Hepatocyte (in vitro differentiated cells): ENCODE measurements around the gene UTP15. TPM values are rescaled to one million over a fixed set of nuclear protein-coding genes. Genes with fewer than 3 reads are reported as not detected.

Experiments
- DNase-seq: peaks from one replicate; pipeline ENCODE4 v3.0.0-alpha.2; 2016; ENCODE audit warnings: low spot score
- H2AFZ ChIP-seq: fragments of 200-600 bp; sonication (generic); 2 replicates; pipeline ENCODE4 v1.6.0; 2016; ENCODE audit warnings: antibody characterized with exemption, mild to moderate bottlenecking
- H3K27ac ChIP-seq: fragments of 200-600 bp; sonication (generic); 2 replicates; pipeline ENCODE4 v1.5.1; 2016; ENCODE audit warnings: mild to moderate bottlenecking
- H3K27me3 ChIP-seq: fragments of 200-600 bp; sonication (generic); 2 replicates; pipeline ENCODE4 v1.6.1; 2016
- H3K36me3 ChIP-seq: fragments of 200-600 bp; sonication (generic); replicated peaks from 2 replicates; pipeline ENCODE4 v1.5.1; 2016; ENCODE audit warnings: low read depth; ENCODE audit not compliant: insufficient read depth
- H3K4me1 ChIP-seq: fragments of 200-600 bp; sonication (generic); 2 replicates; pipeline ENCODE4 v1.5.1; 2016; ENCODE audit warnings: mild to moderate bottlenecking, moderate library complexity; ENCODE audit not compliant: insufficient read depth
- H3K4me2 ChIP-seq: fragments of 200-600 bp; sonication (generic); 2 replicates; pipeline ENCODE4 v1.6.0; 2016
- H3K4me3 ChIP-seq: fragments of 200-600 bp; sonication (generic); 2 replicates; pipeline ENCODE4 v1.5.1; 2016; ENCODE audit warnings: mild to moderate bottlenecking
- H3K79me2 ChIP-seq: fragments of 200-600 bp; sonication (generic); 2 replicates; pipeline ENCODE4 v1.6.0; 2017; ENCODE audit warnings: mild to moderate bottlenecking
- H3K9me2 ChIP-seq: fragments of 200-600 bp; sonication (generic); replicated peaks from 2 replicates; pipeline ENCODE4 v1.6.0; 2017; ENCODE audit warnings: mild to moderate bottlenecking; ENCODE audit not compliant: insufficient read depth
- H3K9me3 ChIP-seq: fragments of 200-600 bp; sonication (generic); 2 replicates; pipeline ENCODE4 v1.5.1; 2016; ENCODE audit warnings: low read depth, mild to moderate bottlenecking
- H4K20me1 ChIP-seq: fragments of 200-600 bp; sonication (generic); 2 replicates; pipeline ENCODE4 v1.6.0; 2016; ENCODE audit warnings: mild to moderate bottlenecking; ENCODE audit not compliant: insufficient read depth, poor library complexity, severe bottlenecking
- CTCF ChIP-seq: fragments of 200-600 bp; sonication (generic); IDR thresholded peaks from 2 replicates; pipeline ENCODE4 v1.5.1; 2016; ENCODE audit warnings: antibody characterized with exemption, mild to moderate bottlenecking; ENCODE audit not compliant: poor library complexity
- EZH2 ChIP-seq: fragments of 200-600 bp; sonication (generic); IDR thresholded peaks from 2 replicates; pipeline ENCODE4 v1.6.1; 2016; ENCODE audit warnings: antibody characterized with exemption, mild to moderate bottlenecking, borderline replicate concordance
- EZH2phosphoT487 ChIP-seq: fragments of 200-600 bp; sonication (generic); IDR thresholded peaks from one replicate; pipeline ENCODE4 v1.6.1; 2018; ENCODE audit warnings: antibody characterized with exemption, mild to moderate bottlenecking, low read depth, moderate library complexity; ENCODE audit not compliant: unreplicated experiment, severe bottlenecking
- WGBS: methylation state at CpG from one replicate; pipeline ENCODE4 v1.1.6; 2016; ENCODE audit warnings: low lambda C conversion rate; ENCODE audit errors: missing lambda C conversion rate; 5-methylcytosine and 5-hydroxymethylcytosine counted together
- polyA plus RNA-seq: library from polyadenylated mRNA; unstranded; fragments of >200 nt; fragmentation: Nextera tagmentation; extraction: Ambion mirVana; gene quantifications from 2 replicates; pipeline ENCODE4 v1.2.1, GENCODE V29; 2016
- total RNA-seq: library from RNA; depleted of rRNA; stranded (reverse); fragments of >200 nt; gene quantifications from 2 replicates; pipeline ENCODE4 v1.2.3, GENCODE V29; 2014

UTP15 gene
- total and polyA plus RNA-seq, 2 experiments from 2014 or later, result 11.0 to 20.7 TPM

GRCh38 chr5:73623060-73623459 is 57.5 kb downstream of the UTP15 start:
- H3K27me3 ChIP-seq, result peaks cover 25% of the 10 kb centered on the region
- H3K4me2 ChIP-seq, result no peak overlapping the region
- no peak overlapping the region for H2AFZ ChIP-seq
- H3K4me3 ChIP-seq, result no peak overlapping the region
- H3K9me2 ChIP-seq, result no peaks in the 10 kb centered on the region
- TF ChIP-seq EZH2phosphoT487 (no peak), EZH2 (no peak), CTCF (no peak)
- no peaks in the 10 kb centered on the region for H3K9me3 ChIP-seq
- H4K20me1 ChIP-seq, result no peaks in the 10 kb centered on the region
- H3K4me1 ChIP-seq, result peaks cover 7% of the 10 kb centered on the region
- H3K79me2 ChIP-seq, result no peaks in the 10 kb centered on the region
- WGBS, result 88% methylated on average over 2 of the region's 2 CpGs
- no peaks in the 10 kb centered on the region for H3K36me3 ChIP-seq
- no peak overlapping the region for H3K27ac ChIP-seq
- no peak for DNase-seq

- H3K9me2 ChIP-seq, result no peaks in the 10 kb centered on the region
- no peak for TF ChIP-seq EZH2
- TF ChIP-seq EZH2phosphoT487, result no peak
- TF ChIP-seq CTCF, result no peak
- DNase-seq, result peak; percentile 28
- 43% methylated on average over 2 of the region's 2 CpGs for WGBS
- H3K79me2 ChIP-seq, result no peaks in the 10 kb centered on the region
- H3K9me3 ChIP-seq, result no peaks in the 10 kb centered on the region
- H3K4me1 ChIP-seq, result peaks cover 7% of the 10 kb centered on the region
- no peak overlapping the region for H3K27ac ChIP-seq
- peaks cover 34% of the 10 kb centered on the region for H3K27me3 ChIP-seq
- peak overlapping the region; percentile 39 for H3K4me2 ChIP-seq
- no peaks in the 10 kb centered on the region for H3K36me3 ChIP-seq
- no peaks in the 10 kb centered on the region for H4K20me1 ChIP-seq
- H3K4me3 ChIP-seq, result no peak overlapping the region
- no peak overlapping the region for H2AFZ ChIP-seq
Observed at GRCh38 chr5:73623901-73624404, 58.4 kb downstream of the UTP15 start.

GRCh38 chr5:73624888-73625287 is 59.3 kb downstream of the UTP15 start:
- Histone ChIP-seq H4K20me1 (no peaks in the 10 kb centered on the region), H3K27ac (no peak overlapping the region), H3K9me2 (no peaks in the 10 kb centered on the region), H2AFZ (no peak overlapping the region), H3K4me3 (no peak overlapping the region), H3K9me3 (no peaks in the 10 kb centered on the region), H3K4me2 (peak overlapping the region; percentile 99), H3K36me3 (no peaks in the 10 kb centered on the region), H3K27me3 (peaks cover 35% of the 10 kb centered on the region), H3K79me2 (no peaks in the 10 kb centered on the region), H3K4me1 (peaks cover 7% of the 10 kb centered on the region)
- TF ChIP-seq EZH2phosphoT487 (no peak), EZH2 (no peak), CTCF (no peak)
- no peak for DNase-seq
- WGBS, result 70% methylated on average over 6 of the region's 6 CpGs
